ENCODE measurements around the gene KRTAP10-3.

GRCh38 chr21:44551340-44551961 is 7.1 kb downstream of the KRTAP10-3 start, which contains the start of gene KRTAP10-2:
- no peak for TF ChIP-seq CTCF (IDR thresholded peaks at IDR 0.05; ENCODE audit: low read depth, low read length)
- no peak for TF ChIP-seq EZH2phosphoT487 (IDR thresholded peaks at IDR 0.05; ENCODE audit: low read depth)
